Keratinocyte (primary cell): ENCODE measurements around the gene TMPRSS2. TPM values are rescaled to one million over a fixed set of nuclear protein-coding genes. Genes with fewer than 3 reads are reported as not detected.

ENCODE experiments used
- DNase-seq: peaks from one replicate; pipeline ENCODE4 v3.0.0-alpha.2; 2011; ENCODE audit warnings: low read depth, missing footprints, low spot score
- FAIRE-seq: peaks from 2 replicates; lab custom pipeline; 2011; peaks lifted over from hg19 to GRCh38; lab: Jason Lieb, UNC
- H2AFZ ChIP-seq: 2 replicates; pipeline ENCODE4 v1.6.0; 2012; ENCODE audit warnings: low read length, control low read depth, inconsistent platforms; ENCODE audit not compliant: control insufficient read depth
- H3K27ac ChIP-seq: 2 replicates; pipeline ENCODE4 v1.5.1; 2011; ENCODE audit warnings: low read length; ENCODE audit not compliant: control insufficient read depth, insufficient read depth
- H3K27me3 ChIP-seq: 3 replicates; pipeline ENCODE4 v1.6.0; 2011; ENCODE audit warnings: low read length; ENCODE audit not compliant: control insufficient read depth, insufficient read depth; ENCODE audit errors: extremely low read depth
- H3K36me3 ChIP-seq, 2 experiments: 2 replicates in 1 of 2; 3 replicates in 1 of 2; pipeline ENCODE4 v1.5.1; 2011; ENCODE audit warnings: low read length in 2 of 2, mild to moderate bottlenecking in 1 of 2; ENCODE audit not compliant: control insufficient read depth in 2 of 2, insufficient read depth in 2 of 2; ENCODE audit errors: extremely low read depth in 1 of 2
- H3K4me1 ChIP-seq: 3 replicates; pipeline ENCODE4 v1.5.1; 2011; ENCODE audit warnings: low read length; ENCODE audit not compliant: control insufficient read depth, insufficient read depth; ENCODE audit errors: extremely low read depth
- H3K4me2 ChIP-seq: 3 replicates; pipeline ENCODE4 v1.6.0; 2011; ENCODE audit warnings: low read depth, low read length; ENCODE audit not compliant: control insufficient read depth, insufficient read depth; ENCODE audit errors: extremely low read depth
- H3K4me3 ChIP-seq, 3 experiments: fragments of 200-600 bp in 1 of 3; sonication (generic) in 1 of 3; 2 replicates in 2 of 3; 3 replicates in 1 of 3; pipeline ENCODE4 v1.5.1; 2011 to 2016; ENCODE audit warnings: low read length in 3 of 3, mild to moderate bottlenecking in 3 of 3, control low read depth in 2 of 3, inconsistent platforms in 1 of 3, low read depth in 1 of 3, mixed read lengths in 1 of 3, mixed run types in 1 of 3, moderate library complexity in 1 of 3; ENCODE audit not compliant: control insufficient read depth in 2 of 3, insufficient read depth in 2 of 3; ENCODE audit errors: extremely low read depth in 1 of 3
- H3K79me2 ChIP-seq: 2 replicates; pipeline ENCODE4 v1.6.0; 2012; ENCODE audit warnings: low read length; ENCODE audit not compliant: control insufficient read depth, insufficient read depth
- H3K9ac ChIP-seq: 3 replicates; pipeline ENCODE4 v1.6.0; 2011; ENCODE audit warnings: low read length; ENCODE audit not compliant: control insufficient read depth, insufficient read depth; ENCODE audit errors: extremely low read depth
- H3K9me1 ChIP-seq: 3 replicates; pipeline ENCODE4 v1.6.0; 2011; ENCODE audit warnings: low read length; ENCODE audit not compliant: control insufficient read depth, insufficient read depth; ENCODE audit errors: extremely low read depth
- H3K9me3 ChIP-seq: 2 replicates; pipeline ENCODE4 v1.5.1; 2012; ENCODE audit warnings: low read depth, low read length; ENCODE audit not compliant: control insufficient read depth
- H4K20me1 ChIP-seq: 3 replicates; pipeline ENCODE4 v1.6.0; 2011; ENCODE audit warnings: low read length; ENCODE audit not compliant: control insufficient read depth, insufficient read depth; ENCODE audit errors: extremely low read depth
- CTCF ChIP-seq, 3 experiments: IDR thresholded peaks in 1 of 3; conservative IDR thresholded peaks in 1 of 3; optimal IDR thresholded peaks in 1 of 3; 2 replicates in 2 of 3; 3 replicates in 1 of 3; pipeline versions ENCODE3 to v1.5.1; 2011; ENCODE audit warnings: low read length in 3 of 3, mild to moderate bottlenecking in 3 of 3, moderate library complexity in 2 of 3, control low read depth in 1 of 3, inconsistent platforms in 1 of 3; ENCODE audit not compliant: insufficient read depth in 2 of 3; ENCODE audit errors: extremely low read depth in 1 of 3
- EZH2 ChIP-seq: IDR thresholded peaks from one replicate; pipeline ENCODE4 v1.6.1; 2012; ENCODE audit warnings: inconsistent platforms, mild to moderate bottlenecking, low read length, moderate library complexity
- dilution Hi-C: fragments of 300-500 bp; cut with MboI; formaldehyde crosslinking; loops from one replicate; pipeline ENCODE4 v1.7.0; 2020; ENCODE audit warnings: low sequenced_read_pairs; ENCODE audit not compliant: extremely low pct_ligation_motif_present
- polyA plus RNA-seq, 5 experiments: library from polyadenylated mRNA; depleted of rRNA in 3 of 5; stranded (reverse) in 3 of 5; stranded (forward) in 1 of 5; unstranded in 1 of 5; fragments of >200 nt; gene quantifications; 1 replicate in 1 of 5; 2 replicates in 3 of 5; 3 replicates in 1 of 5; pipeline versions ENCODE4 v1.2.1 to v1.2.3, GENCODE V29; 2011 to 2012; ENCODE audit warnings: missing spikeins in 2 of 5, low read depth in 1 of 5, low replicate concordance in 1 of 5

TMPRSS2 gene
- polyA plus RNA-seq, 1 donor (not counting 4 experiments of a cell fraction or from before 2014, with no cell fraction given) = not detected

GRCh38 chr21:41511858-41512257 lies 3.9 kb upstream of the TMPRSS2 start:
- TF ChIP-seq CTCF (optimal IDR thresholded peaks at IDR 0.05 in 1 of 3, IDR thresholded peaks at IDR 0.05 in 1 of 3, conservative IDR thresholded peaks at IDR 0.05 in 1 of 3; ENCODE audit: extremely low read depth in 1 of 3, insufficient read depth in 2 of 3, low read length in 3 of 3) = no peak
- TF ChIP-seq EZH2 = no peak
- Histone ChIP-seq H3K79me2 (no peaks in the 10 kb centered on the region), H3K27ac (no peak overlapping the region), H3K9me1 (no peaks in the 10 kb centered on the region), H3K9ac (no peak overlapping the region), H3K4me2 (no peak overlapping the region), H2AFZ (no peak overlapping the region), H3K4me3 (no peak overlapping the region), H3K9me3 (no peaks in the 10 kb centered on the region), H3K36me3 (no peaks in the 10 kb centered on the region), H3K4me1 (no peaks in the 10 kb centered on the region), H3K27me3 (peaks cover 34% of the 10 kb centered on the region), H4K20me1 (no peaks in the 10 kb centered on the region)
- dilution Hi-C loops = no loop called here
- FAIRE-seq (no peak), DNase-seq (no peak)

- H3K4me3 ChIP-seq = no peak overlapping the region
- FAIRE-seq = no peak
- no peaks in the 10 kb centered on the region for H3K9me3 ChIP-seq
- H3K27ac ChIP-seq = no peak overlapping the region
- peaks cover 47% of the 10 kb centered on the region for H3K27me3 ChIP-seq
- no peaks in the 10 kb centered on the region for H3K4me1 ChIP-seq
- H2AFZ ChIP-seq = no peak overlapping the region
- H3K4me2 ChIP-seq = no peak overlapping the region
- no peaks in the 10 kb centered on the region for H4K20me1 ChIP-seq
- DNase-seq = no peak
- H3K9me1 ChIP-seq = no peaks in the 10 kb centered on the region
- dilution Hi-C loops = no loop called here
- no peaks in the 10 kb centered on the region for H3K36me3 ChIP-seq
- H3K9ac ChIP-seq = no peak overlapping the region
- H3K79me2 ChIP-seq = no peaks in the 10 kb centered on the region
- no peak for TF ChIP-seq CTCF (optimal IDR thresholded peaks at IDR 0.05 in 1 of 3, IDR thresholded peaks at IDR 0.05 in 1 of 3, conservative IDR thresholded peaks at IDR 0.05 in 1 of 3; ENCODE audit: extremely low read depth in 1 of 3, insufficient read depth in 2 of 3, low read length in 3 of 3)
- TF ChIP-seq EZH2 = no peak
Observed at GRCh38 chr21:41510500-41510899, 2.5 kb upstream of the TMPRSS2 start.
